ENCODE results near the gene P2RY12.
"Not testable (repeated sequence)": the region's sequence is repeated elsewhere in the genome, so short reads cannot be mapped to it uniquely, and the experiment has no call there.

P2RY12 gene

DNA sequence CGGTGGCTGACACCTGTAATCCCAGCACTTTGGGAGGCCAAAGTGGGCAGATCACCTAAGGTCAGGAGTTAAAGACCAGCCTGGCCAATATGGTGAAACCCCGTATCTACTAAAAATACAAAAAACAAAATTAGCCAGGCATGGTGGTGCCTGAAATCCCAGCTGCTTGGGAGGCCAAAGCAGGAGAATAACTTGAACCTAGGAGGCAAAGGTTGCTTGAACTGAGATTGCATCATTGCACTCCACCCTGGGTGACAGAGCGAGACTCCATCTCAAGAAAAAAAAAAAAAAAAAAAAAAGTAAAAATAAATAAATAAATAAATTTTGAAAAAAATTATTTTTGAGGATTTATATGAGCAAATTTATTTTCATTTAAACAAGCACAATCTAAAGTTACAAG lies 7.6 kb upstream of the P2RY12 start:
- DNase-seq: not testable (repeated sequence)

DNA sequence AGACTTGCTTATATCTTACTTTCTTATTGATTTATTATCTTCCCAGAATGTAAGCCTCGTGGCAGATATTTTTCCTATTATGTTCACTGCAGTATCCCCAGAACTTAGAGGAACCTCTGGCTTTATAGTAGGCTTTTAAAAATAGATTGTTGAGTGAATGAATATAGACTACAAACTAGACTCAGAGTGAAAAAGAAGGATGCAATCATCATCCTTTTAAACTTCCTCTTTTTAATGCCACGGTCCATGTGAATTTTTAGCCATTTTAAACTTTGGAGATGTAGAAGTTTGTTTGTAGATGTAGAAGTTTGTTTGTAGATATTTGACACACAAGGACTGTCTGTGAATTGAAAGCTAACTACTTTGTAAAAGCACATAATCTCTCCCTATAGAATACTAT lies 7.2 kb upstream of the P2RY12 start:
- no peak for DNase-seq

DNA sequence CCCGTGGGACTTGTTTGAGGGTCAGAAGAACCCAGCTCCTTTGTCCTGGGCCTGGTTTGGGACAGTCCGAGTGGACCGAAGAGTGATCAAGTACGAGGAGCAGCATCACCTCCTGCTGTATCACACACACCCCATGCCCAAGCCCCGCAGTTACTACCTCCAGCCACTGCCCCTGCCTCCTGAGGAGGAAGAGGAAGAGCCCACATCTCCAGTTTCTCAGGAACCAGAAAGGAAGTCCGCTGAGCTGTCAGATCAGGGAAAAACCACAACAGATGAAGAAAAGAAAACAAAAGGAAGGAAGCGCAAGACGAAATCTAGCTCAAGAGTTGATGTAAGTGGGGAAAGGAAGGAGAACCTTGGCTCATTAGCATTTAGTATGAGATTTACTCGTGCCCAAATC lies 3.3 kb upstream of the P2RY12 start:
- DNase-seq: no peak

DNA sequence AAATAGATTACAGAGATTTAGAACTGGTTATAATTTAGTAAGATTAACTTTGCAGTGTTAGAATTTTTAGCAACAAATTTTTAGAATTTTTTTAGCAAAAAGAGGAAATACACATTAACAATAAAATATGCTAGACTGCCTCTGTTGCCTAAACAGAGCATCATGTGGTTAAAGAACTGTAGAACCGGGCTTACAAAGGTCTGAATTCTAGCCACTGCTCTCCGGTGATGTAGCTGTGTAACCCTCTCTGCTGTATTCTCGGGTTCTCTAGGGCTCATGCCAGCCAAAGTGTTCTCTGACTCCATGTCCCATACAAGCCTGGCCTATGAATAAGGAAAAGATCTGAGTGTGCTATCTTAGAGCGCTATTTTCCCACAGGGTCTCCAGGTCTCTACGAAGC lies 2.9 kb upstream of the P2RY12 start:
- DNase-seq: no peak

DNA sequence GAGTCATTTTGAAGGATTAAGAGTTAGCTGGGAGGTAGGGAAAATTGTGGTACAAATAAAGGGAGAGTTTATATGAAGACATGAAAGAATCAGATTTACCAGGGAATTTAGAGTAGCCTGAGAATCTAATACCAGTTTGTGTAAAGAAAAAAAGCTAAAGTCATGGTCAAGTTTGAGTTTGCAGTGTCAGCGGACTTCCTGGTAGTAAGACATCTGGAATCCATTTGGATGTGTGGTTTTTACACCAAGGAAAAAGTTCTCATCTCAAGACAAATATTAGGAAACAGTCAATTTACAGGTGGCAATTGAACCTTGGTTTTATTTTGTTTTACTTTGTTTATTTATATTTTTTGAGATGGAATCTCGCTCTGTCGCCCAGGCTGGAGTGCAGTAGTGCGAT lies 1.5 kb upstream of the P2RY12 start:
- DNase-seq: peak; percentile 23

DNA sequence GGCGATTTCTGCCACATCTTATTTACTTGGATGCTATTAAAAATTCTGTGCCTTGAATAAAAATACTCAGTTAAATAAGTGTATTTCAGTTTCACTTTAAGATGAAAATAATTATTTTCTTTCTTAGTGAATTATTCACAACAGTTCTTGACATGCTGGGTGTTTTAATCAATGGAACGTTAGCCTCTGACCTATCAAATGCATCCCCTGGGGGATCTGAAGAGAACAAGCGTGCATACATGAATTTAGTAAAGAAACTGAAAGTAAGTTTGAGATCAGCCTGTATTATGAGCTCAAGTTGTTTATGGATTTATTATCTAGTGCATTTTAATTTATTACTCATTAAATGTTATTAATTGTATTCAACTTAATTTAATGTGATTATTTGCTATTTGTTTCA lies 597 bp downstream of the P2RY12 start:
- no peak for DNase-seq

DNA sequence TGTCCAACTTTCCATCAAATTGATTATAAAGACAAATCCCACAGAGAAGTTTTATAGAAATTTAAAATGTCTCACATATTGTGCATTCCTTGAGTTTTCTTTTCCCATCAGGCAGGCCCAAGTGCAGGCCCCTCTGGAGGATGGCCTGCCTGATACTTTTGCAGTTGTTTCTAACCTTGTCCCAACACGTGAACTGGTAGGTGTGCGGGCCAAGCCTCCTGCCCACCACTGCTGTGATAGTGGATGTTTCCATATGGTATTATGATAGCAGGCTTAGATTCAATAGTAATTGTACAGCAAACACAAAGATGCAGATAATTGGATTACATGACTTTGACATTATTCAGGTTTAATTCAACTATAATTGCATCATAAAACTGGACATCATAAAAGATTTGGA lies 1.4 kb downstream of the P2RY12 start:
- no peak for DNase-seq

DNA sequence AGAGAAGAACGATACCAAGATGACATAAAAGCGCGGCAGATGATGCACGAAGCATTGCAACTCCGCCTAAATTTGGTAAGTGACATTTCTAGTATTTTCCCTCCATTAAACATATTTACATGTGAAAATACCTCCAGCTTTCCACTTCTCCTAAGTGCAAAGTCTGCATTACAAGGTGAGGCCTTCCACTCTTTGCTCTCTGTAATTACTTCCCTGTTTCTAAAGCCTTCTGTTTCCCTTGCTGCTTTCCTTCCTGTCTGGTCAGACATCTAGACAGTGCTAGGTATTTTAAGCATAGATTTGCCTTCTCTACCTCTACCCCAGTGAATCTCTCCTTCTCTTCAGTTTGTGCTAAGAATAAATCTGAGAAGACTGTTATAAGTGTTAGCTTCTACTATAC lies 1.9 kb downstream of the P2RY12 start:
- no peak for DNase-seq

DNA sequence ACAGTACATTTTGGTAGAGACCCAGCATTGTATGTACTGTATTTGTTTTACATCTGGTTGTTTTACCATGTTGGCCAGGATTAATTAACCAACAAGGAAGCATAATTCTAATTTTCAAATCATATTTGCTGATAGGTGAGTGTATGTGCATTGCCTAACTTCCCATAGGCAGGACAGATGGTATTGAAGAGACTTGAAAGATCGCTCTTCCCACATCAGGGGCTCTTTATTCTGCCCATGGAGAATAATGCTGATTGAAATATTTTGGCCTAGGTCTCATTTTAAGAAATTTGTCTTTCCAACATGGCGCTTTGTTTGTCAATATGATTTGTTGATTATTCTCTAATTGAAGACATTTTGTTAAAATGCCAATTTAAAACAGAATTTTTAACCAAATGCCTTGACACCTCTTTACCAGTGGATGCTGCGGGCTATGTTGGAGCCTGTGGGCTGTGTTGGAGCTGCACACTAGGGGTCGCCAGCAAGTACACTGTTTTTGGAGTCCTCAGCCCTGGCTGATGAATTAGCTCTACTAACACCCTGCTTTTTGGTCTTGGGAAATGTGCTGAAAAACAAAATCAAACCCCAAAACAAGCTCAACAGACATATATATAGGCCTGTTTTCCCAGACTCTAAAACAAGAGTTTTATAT lies 5.3 kb downstream of the P2RY12 start:
- DNase-seq: no peak

DNA sequence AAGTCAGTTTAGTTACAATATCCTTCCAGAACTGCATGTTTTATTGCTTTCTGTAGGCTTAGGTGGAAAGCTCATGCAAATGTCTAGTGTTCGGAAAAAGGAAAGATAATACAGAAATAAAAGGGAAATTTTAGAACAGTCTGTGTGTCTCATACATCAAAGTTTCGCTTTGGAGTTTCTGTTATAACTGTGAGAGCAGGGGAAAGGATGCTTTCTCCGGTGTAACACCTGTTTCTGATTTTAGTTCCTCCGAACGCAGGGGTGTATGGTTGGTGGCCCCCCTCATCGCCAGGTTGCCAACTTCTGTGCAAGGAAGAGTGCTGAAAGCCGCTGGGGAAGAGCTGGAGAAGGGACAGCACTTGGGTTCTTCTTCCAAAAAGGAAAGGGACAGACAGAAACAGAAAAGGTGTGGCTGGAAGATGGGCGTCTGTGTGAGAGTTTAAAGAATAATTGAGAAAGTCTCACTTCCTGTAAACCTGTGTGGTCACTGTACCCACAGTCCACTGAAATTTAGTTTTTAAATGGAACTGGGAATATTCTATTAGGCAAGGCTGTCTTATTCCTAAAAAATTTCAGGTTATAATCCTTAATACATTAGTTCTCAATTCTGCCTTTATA lies 6.7 kb downstream of the P2RY12 start:
- no peak for DNase-seq

DNA sequence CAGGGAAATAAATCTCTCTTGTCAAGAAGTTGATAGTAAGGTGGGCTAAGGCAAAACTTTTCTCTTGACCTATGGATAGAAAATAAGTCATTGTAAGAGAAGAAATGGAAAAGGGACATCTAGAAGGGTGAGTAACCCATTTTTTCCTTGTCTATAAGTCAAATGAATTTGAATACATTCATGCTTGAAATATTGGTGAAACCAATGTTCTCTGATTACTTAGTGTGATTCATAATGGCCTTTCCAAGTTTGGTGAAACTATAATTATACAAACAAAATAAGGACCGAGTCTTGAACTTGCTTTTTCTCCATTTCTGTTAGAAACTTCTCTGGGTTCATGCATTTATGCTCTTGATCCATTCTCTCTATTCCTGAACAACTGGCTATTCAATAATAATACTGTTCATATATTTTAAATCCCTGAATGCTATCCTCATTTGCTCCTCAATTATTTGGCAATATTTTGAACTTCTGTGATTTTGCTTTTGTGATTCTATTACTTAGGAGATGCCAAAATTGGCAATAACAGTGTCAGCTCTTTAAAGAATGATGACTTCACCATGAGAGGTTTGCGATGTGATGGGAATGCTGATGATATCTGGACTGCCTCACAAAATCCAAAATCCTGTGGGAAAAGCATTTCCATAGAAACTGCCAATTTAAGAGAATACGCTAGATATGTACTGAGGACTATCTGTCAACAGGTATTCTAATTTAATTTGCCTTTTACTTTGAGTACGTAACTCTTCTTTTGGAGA lies 12.3 kb downstream of the P2RY12 start:
- DNase-seq: peak; percentile 65

DNA sequence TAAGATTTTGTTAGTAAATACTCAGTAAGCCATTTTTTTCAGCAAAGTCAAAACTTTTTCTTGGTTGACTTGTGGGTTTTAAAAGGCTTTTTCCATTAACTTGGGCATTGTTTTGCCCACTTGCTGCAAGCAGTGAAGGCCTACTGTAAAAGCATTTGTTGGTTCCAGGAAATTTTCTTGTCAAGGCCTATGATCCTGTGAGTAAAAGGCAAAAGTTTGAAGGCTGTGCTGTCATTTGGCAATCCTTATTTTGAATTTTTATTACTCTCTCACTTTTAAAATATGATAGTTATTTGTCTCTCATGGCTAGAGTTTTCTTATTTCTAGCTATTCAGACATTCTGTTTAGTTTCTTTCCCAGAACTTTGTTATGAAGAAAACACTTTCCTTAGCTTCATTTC lies 13.0 kb downstream of the P2RY12 start:
- peak; percentile 17 for DNase-seq

DNA sequence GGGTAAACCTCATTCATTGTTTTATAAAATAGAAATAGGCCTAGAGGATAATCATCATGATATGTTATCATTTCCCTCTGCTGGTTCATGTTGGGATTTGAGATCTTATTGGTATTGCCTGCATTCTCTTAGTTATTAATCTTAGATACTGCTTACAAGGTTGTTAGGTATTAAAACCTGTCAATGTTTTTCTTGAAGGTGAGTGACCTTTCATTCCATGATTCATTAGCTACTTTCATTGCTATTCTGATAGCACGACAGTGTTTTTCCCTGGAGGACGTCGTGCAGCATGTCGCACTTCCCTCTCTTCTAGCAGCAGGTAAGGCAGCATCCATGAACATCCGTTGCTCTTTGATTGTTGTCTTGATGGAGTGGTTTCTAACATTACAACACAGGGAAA lies 17.1 kb downstream of the P2RY12 start:
- DNase-seq: no peak

DNA sequence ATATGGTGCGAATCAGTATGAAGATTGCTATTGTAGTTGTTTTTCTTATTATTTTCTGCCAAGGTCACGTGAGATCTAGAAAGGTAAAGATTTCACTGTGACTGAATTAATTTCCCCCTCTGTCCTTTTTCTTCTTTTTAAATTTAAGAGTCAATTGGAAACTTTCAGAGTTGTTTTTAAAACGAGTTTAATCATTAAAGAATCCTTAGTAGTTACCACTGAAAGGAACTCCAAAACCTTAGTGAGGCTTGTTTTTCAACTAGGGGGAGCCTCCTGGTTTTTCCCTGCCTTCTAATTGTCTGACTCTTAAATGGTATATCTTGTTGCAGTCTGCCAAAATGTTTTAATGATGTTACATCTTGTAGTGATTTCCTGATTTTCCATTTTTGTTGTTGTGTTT lies 17.6 kb downstream of the P2RY12 start:
- no peak for DNase-seq

DNA sequence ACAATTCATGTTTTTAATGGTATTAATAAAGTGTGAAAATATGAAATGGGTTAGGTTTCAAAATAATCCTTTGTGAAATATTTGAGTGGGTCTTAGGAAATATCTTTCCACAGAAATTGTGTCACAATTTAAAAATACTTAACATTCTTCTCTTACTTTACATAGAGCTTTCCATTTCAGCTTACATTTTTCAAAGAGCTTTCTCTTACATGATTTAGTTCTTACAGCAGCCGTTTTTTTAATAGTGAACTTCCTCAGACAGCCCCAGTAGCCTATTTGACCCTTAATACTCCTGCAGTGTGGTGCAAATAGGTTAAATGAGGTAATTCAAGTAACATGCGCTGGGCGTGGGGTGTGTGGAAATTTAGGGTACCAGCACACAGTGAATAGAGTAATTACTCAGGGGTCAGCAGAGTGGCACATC lies 21.8 kb downstream of the P2RY12 start:
- DNase-seq: peak; percentile 51

DNA sequence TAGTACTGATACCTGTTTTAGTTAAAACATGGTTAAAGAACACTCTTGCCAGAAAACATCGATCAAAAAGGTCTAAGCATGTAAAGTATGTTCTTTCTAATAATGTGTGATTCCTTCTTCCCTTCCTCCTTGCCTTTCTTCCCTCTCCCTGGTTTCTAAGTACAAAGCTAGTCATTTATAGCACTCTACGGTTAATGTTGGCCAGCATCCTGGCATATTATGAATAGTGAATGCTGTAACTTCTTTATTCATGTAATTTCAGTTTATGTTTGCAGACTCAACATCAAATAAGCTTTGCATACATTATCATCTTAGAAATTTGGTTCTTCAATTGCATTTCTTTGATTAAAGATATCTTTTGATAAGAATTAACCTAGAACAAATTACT lies 27.1 kb downstream of the P2RY12 start:
- DNase-seq: no peak

DNA sequence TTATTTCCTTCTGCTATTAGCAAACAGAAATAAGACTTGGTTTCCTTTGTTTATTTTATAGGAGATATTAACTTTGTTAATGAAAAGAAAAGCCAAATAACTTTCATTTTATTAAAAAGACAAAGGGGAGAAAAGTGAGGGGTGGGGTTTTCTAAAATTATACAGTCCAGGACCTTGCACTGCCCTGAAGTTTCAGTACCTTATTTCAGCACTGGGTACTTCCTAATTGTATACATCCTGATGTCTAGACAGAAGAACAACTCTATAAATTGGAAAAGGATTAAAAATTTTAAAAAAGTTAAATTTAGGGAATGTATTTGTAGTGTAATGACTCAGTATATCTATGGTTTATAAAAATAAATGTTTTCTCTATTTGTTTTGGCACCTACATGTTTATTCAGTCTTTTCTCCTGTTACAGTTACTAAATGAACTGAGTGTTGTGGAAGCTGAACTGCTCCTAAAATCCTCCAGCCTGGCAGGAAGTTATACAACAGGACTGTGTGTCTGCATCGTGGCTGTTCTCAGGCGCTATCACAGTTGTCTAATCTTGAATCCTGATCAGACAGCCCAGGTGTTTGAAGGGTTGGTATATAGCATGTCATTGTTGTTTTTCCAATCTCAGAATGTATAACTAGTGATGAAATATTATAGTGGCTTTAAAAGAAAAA lies 27.6 kb downstream of the P2RY12 start:
- peak; percentile 21 for DNase-seq

DNA sequence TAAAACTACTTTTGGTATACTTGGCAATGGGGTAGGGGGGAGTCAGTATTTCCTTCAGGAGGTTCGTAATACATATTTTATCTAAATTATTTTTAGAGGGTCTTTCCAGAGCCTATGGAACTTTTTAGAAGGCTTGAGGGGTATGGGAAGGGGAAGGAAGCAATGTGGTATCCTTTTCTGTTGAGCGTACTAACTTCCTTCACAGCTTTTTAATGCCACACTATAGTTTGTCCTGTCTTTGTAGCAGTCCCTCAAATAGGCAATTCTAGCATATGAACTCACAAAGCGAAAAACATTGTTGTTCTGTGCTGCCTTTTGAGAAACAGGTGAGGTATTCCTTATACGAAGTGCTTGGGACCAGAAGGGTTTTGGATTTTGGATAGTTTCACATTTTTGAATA lies 32.9 kb downstream of the P2RY12 start:
- no peak for DNase-seq

DNA sequence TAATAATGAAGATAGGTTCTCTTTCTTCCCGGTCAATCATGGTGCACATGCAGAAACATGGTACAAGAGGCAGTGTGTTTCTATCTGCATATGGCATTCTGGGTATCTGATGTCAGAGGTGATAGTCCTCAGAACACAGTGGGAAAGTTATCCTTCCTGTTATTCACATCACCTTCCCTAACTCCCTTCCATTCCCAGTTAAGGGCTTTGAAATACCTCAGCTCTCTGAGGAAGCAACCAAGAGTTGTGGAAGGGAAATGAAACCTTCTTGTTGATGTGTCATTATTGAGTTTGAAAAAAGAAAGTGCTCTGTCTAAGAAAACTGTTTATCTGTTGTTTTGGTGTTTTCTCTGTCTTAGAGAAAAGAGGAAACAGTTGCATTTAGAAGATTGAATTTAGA lies 33.3 kb downstream of the P2RY12 start:
- DNase-seq: no peak

DNA sequence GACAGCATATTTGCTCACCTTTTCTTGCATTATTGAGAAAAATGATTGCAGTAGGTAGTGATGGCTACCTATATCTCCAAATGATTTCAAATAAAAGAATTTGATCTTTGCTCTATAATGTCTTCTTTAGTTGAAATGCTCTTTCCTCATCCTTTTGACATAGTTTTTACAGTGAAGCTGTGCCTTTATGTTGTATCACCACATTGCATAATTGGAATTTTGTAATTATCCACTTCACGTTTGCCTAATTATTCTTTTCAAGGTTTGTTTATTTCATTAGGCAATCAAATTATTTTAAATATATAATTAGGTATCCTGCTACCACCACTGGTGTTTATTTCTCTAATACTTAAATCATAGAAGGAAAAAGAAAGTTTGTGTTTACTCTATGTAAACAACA lies 33.9 kb downstream of the P2RY12 start:
- DNase-seq: no peak

DNA sequence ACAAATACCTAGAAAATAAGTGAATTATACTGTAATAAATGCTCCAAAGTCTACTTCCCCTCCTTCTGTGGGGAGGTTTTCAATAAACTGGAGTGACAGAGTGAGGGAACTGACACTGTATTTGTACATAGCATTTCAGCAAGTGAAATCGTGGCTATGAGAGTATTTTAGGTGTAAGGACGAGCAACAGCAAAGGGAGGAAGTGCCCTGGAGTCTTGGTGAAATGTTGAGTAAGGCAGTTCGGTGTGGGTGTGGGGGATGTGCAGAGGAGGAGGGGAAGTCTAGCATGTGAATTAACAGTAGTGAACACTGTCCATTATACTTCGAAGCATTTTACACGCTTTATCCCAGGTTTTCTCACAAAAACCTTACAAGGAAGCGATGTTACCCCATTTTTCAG lies 37.1 kb downstream of the P2RY12 start:
- DNase-seq: no peak

DNA sequence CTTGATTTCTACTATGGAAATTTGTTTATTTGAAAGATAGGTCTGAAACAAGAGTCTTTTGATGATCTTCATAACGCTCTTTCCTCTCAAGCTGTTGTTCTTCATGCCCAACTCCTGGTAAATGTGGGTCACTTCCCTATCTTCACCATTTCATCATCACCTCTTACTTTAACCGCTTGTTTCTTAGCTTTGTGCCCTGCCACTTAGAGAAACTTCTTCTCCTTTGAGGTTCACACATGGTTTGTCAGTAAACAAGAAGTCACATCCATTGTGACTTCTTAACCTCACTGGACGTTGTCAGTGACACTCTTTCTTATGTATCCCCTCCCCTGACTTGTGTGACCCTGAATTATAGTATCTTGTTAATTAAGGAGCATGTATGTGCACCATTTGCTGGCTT lies 38.3 kb downstream of the P2RY12 start:
- DNase-seq: no peak

DNA sequence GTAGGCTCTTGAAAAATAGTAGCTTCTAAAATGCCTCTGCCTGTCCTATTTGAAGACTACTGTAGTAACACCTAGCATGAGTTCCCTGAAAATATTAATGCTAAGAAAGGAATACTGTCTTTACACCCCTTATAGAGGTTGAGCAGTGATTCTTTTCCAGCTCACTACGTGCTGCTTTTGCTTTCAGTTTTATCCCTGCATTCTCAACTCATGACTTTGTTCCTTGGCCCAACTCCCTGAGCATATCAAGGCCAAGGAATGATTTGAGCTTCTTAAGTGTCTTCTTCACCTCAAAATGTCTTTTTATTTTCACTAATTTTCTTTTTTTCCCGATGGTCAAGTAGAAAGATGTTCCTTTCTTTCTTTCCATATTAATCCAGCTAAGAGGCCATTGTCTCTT lies 38.7 kb downstream of the P2RY12 start:
- peak; percentile 57 for DNase-seq

DNA sequence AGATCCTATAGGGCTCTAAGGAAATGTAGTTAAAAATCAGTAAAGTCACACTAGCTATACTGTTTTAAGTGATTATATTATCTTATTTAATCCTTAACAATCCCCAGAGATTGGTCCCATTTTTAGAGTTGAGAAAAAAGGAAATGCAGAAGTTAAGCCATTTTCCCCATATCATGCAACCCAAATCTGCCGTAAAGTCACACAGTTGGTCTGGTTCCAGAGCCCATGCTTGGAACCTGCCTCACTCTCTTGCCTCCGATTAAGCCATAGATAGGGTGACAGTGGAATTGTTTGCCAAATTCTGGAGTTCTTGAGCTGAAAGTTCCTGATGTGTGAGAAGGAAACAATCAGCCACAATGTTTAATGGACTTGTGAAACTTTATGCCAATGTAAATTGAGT lies 52.9 kb downstream of the P2RY12 start:
- no peak for DNase-seq

All from fibroblast of skin of right quadriceps (primary cell).